Endometrial microvascular endothelial cells (primary cell): ENCODE results near the gene LRRC36. TPM values are rescaled to one million over a fixed set of nuclear protein-coding genes. Genes with fewer than 3 reads are reported as not detected.
"Not testable (repeated sequence)": the region's sequence is repeated elsewhere in the genome, so short reads cannot be mapped to it uniquely, and the experiment has no call there.

Experiments used
- in situ Hi-C: cut with HindIII; loops from 2 replicates; pipeline ENCODE4 v1.10.0; 2017; ENCODE audit warnings: low sequenced_read_pairs, low pct_unique_long_range_greater_than_20kb; ENCODE audit errors: inconsistent ontology term
- total RNA-seq: library from RNA; depleted of rRNA; stranded (reverse); fragments of >200 nt; gene quantifications from one replicate; pipeline ENCODE4 v1.2.3, GENCODE V29; 2015; ENCODE audit errors: inconsistent ontology term

LRRC36 gene
- total RNA-seq, 1 donor from 2014 or later = 0.56 TPM

GRCh38 chr16:67413978-67414911 is 87.6 kb downstream of the LRRC36 start:
- in situ Hi-C loops = no loop called here

- in situ Hi-C loops = not testable (repeated sequence)
Observed at GRCh38 chr16:67415421-67415820, 88.8 kb downstream of the LRRC36 start.

- in situ Hi-C loops = no loop called here
Observed at GRCh38 chr16:67415872-67416793, 89.5 kb downstream of the LRRC36 start, which contains the start of gene ZDHHC1. TSS of gene ZDHHC1 (minus strand) at chr16:67416477. CDS start at chr16:67407775, 8,702 bp downstream.

- in situ Hi-C loops = no loop called here
Observed at GRCh38 chr16:67417333-67418061, 90.9 kb downstream of the LRRC36 start.

- in situ Hi-C loops = no loop called here
Observed at GRCh38 chr16:67419502-67419901, 92.9 kb downstream of the LRRC36 start.

- in situ Hi-C loops = no loop called here
Observed at GRCh38 chr16:67419931-67420330, 93.3 kb downstream of the LRRC36 start.

GRCh38 chr16:67421030-67421429 is 94.4 kb downstream of the LRRC36 start:
- in situ Hi-C loops = no loop called here

GRCh38 chr16:67423015-67423414 is 96.4 kb downstream of the LRRC36 start:
- in situ Hi-C loops = no loop called here

GRCh38 chr16:67423611-67424260 is 97.1 kb downstream of the LRRC36 start:
- in situ Hi-C loops = no loop called here

GRCh38 chr16:67424261-67424615 is 97.6 kb downstream of the LRRC36 start:
- in situ Hi-C loops = no loop called here

- in situ Hi-C loops = no loop called here
Observed at GRCh38 chr16:67425061-67425460, 98.4 kb downstream of the LRRC36 start.

GRCh38 chr16:67425580-67425979 is 99.0 kb downstream of the LRRC36 start:
- in situ Hi-C loops = no loop called here

- in situ Hi-C loops = no loop called here
Observed at GRCh38 chr16:67426022-67426421, 99.4 kb downstream of the LRRC36 start.

GRCh38 chr16:67426950-67427349 is 100.3 kb downstream of the LRRC36 start:
- in situ Hi-C loops = no loop called here

GRCh38 chr16:67428146-67428731 is 101.6 kb downstream of the LRRC36 start:
- in situ Hi-C loops = no loop called here

GRCh38 chr16:67429053-67429798 is 102.6 kb downstream of the LRRC36 start:
- in situ Hi-C loops = no loop called here

GRCh38 chr16:67429799-67430503 is 103.3 kb downstream of the LRRC36 start:
- in situ Hi-C loops = no loop called here
